Jurkat, Clone E6-1 (cell line): ENCODE results near the gene OPN1MW2. TPM values are rescaled to one million over a fixed set of nuclear protein-coding genes. Genes with fewer than 3 reads are reported as not detected.
"Not testable (repeated sequence)": the region's sequence is repeated elsewhere in the genome, so short reads cannot be mapped to it uniquely, and the experiment has no call there.

Source experiments
- DNase-seq: peaks from one replicate; pipeline ENCODE4 v3.0.0-alpha.2; 2011; ENCODE audit warnings: low read depth, low spot score
- H3K4me3 ChIP-seq: 2 replicates; pipeline ENCODE4 v1.5.1; 2011; ENCODE audit warnings: mild to moderate bottlenecking, low read length, control low read depth, moderate library complexity
- polyA plus RNA-seq: library from polyadenylated mRNA; unstranded; fragments of >200 nt; gene quantifications from one replicate; pipeline ENCODE4 v1.2.1, GENCODE V29; 2012; ENCODE audit warnings: missing spikeins; ENCODE audit not compliant: insufficient read length, insufficient read depth

The OPN1MW2 gene
- not detected for polyA plus RNA-seq

DNA sequence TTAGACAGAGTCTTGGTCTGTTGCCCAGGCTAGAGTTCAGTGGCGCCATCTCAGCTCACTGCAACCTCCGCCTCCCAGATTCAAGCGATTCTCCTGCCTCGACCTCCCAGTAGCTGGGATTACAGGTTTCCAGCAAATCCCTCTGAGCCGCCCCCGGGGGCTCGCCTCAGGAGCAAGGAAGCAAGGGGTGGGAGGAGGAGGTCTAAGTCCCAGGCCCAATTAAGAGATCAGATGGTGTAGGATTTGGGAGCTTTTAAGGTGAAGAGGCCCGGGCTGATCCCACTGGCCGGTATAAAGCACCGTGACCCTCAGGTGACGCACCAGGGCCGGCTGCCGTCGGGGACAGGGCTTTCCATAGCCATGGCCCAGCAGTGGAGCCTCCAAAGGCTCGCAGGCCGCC lies at the start of gene OPN1MW2:
TSS of gene OPN1MW2 (plus strand) at position 301 of the 400 bp plus-strand sequence. CDS start at position 361, 60 bp downstream.
- DNase-seq, H3K4me3 ChIP-seq: not testable (repeated sequence)

DNA sequence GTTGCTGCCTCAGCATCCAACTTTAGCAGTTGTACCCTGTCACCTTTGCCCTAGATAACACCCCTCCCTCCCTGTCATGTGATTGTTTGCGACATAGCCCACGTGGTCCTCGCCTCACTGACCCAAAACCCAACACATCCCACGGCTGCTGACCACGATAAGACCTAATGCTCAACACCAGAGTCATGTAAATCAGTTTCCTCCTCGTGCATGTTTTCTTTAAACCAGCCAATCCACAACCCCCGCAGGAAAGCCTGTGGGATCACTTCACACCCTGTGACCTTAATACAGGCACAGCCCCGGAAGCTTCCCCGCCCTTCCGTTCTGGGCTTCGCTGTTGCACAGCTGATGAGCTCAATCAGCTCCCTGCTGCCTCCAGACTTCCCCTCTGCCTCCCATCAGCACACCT lies 47.0 kb upstream of the OPN1MW2 start:
- DNase-seq, H3K4me3 ChIP-seq: not testable (repeated sequence)

DNA sequence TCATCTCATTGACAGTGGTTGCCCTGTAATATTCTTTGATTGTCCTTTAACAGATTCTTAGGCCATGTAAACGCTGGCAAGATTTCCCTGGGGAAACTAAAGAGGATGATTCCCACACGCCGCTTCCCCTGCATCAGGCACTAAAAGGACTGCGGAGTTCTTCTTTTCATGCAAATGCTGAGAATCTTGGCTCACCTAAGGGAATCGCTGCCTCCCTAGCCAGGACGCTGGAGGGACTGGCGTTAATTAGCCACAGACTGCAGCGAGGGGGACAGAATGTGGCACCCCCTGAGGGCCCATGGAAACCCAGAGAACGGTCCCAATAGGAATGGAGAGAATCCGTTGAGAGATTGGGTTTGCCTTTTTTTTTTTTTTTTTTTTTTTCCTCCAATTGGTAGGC lies 45.2 kb upstream of the OPN1MW2 start:
- DNase-seq, H3K4me3 ChIP-seq: not testable (repeated sequence)

DNA sequence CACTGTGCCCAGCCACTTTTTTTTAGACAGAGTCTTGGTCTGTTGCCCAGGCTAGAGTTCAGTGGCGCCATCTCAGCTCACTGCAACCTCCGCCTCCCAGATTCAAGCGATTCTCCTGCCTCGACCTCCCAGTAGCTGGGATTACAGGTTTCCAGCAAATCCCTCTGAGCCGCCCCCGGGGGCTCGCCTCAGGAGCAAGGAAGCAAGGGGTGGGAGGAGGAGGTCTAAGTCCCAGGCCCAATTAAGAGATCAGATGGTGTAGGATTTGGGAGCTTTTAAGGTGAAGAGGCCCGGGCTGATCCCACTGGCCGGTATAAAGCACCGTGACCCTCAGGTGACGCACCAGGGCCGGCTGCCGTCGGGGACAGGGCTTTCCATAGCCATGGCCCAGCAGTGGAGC lies 37.3 kb upstream of the OPN1MW2 start, which contains the start of gene OPN1MW:
TSS of gene OPN1MW (plus strand) at position 301 of the 400 bp plus-strand sequence. CDS start at position 383, 82 bp downstream.
- DNase-seq, H3K4me3 ChIP-seq: not testable (repeated sequence)

DNA sequence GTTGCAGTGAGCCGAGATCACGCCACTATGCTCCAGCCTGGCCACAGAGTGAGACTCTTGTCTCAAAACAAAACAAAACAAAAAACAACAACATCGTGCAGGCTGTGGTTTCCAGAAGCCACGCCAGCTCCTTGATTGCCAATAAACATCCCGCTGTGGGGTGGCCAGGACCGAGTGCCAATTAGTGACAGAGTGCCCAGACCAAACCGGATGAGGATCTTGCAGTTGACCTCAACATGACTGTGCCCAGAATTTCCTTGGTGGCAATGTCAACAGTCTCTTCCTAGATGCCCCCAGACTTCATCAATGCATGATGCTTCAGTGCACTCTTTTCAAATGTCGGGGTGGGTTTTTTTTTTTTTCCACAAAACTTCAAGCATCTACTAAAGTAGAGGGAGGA lies 35.8 kb upstream of the OPN1MW2 start:
- H3K4me3 ChIP-seq, DNase-seq: not testable (repeated sequence)

DNA sequence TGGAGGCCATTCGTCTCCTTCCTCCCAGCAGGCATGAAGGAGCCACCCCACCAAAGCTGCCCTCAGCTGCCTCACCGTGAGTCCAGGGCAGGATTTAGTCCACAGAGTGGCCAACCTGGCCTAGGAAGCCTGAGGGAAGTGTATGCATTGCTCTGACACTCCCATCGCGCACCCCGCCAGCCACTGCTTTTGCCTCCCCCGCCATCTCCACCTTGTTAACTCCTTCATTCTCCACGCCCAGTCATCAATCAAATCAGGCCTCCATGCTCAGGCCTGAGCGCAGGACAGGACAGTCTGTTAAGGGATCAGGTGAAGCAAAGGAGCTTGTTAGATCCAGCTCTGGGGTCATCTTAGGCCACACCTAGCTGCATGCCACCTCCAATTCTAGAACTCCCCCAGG lies 26.7 kb upstream of the OPN1MW2 start:
- H3K4me3 ChIP-seq, DNase-seq: not testable (repeated sequence)

DNA sequence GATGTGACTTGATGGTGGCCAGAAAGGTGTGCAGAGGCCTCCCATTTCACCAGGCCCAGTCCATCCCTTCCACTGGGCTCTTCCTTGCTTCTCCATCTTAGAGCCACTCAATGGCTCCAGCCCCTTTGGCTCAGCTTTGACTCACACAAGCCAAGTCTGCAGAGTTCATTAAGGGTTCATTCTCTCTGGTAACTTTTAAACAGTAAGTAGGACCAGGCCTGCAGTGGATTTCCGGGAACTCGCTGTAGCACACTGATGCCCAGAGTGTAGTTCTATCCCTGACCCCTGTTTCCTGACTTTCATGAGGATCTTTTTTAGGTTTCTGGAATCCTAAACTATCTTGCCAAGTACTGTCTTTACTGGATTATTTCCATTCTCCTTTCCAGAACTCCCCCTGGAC lies 25.2 kb upstream of the OPN1MW2 start:
- DNase-seq, H3K4me3 ChIP-seq: not testable (repeated sequence)

DNA sequence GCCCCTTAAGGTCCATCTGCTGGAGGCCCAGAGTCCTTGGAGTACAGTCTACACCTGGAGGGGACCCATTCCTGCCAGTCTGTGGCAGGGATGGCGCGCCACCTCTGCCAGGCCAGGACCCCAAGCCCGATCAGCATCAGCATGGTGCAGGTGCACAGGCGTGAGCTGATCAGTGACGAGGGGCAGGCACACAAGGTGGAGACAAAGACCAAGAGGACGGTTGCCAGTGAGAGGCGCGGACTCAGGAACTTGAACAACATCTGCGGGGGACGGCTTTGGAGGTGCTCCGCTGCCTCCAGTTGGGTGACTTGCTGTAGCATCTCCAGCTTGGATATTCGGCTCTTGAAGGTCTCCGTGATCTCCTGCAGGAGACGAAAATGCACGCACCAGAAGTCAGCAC lies 23.1 kb upstream of the OPN1MW2 start:
- DNase-seq: not testable (repeated sequence)

DNA sequence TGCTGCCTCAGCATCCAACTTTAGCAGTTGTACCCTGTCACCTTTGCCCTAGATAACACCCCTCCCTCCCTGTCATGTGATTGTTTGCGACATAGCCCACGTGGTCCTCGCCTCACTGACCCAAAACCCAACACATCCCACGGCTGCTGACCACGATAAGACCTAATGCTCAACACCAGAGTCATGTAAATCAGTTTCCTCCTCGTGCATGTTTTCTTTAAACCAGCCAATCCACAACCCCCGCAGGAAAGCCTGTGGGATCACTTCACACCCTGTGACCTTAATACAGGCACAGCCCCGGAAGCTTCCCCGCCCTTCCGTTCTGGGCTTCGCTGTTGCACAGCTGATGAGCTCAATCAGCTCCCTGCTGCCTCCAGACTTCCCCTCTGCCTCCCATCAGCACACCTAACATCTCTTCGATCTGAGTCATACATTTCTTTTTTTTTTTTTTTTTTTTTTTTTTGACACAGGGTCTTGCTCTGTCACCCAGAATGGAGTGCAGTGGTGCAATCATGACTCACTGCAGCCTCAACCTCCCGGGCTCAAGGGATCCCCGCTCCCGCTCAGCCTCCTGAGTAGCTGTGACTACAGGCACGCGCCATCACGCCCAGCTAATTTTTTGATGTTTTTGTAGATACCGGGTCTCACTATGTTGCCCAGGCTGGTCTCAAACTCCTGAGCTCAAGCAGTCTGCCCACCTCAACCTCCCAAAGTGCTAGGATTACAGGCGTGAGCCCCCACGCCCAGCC lies 9.7 kb upstream of the OPN1MW2 start:
- not testable (repeated sequence) for H3K4me3 ChIP-seq, DNase-seq

More for the DNA sequence above, 23.1 kb upstream of the OPN1MW2 start:
- not testable (repeated sequence) for H3K4me3 ChIP-seq

DNA sequence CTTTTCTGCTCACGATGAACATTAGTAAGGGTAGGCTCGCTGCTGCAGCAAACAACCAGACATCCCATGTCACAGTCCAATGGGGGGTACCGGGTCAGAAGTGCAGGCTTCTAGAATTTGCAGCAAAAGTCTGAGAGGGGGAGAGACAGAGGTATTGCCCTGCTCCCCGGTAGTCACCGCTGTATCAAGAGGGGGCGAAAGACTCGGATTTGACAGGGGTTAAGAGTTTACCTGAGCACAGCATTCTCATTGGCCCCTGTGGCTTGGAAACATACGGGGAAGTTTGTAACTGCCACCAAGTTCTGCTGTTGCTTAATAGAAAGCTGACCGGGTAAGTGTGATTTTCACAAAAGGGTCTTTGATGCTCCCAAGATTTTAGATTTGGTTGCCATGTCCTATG lies 8.5 kb upstream of the OPN1MW2 start:
- DNase-seq, H3K4me3 ChIP-seq: not testable (repeated sequence)

DNA sequence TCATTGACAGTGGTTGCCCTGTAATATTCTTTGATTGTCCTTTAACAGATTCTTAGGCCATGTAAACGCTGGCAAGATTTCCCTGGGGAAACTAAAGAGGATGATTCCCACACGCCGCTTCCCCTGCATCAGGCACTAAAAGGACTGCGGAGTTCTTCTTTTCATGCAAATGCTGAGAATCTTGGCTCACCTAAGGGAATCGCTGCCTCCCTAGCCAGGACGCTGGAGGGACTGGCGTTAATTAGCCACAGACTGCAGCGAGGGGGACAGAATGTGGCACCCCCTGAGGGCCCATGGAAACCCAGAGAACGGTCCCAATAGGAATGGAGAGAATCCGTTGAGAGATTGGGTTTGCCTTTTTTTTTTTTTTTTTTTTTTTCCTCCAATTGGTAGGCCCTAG lies 8.1 kb upstream of the OPN1MW2 start:
- H3K4me3 ChIP-seq, DNase-seq: not testable (repeated sequence)

DNA sequence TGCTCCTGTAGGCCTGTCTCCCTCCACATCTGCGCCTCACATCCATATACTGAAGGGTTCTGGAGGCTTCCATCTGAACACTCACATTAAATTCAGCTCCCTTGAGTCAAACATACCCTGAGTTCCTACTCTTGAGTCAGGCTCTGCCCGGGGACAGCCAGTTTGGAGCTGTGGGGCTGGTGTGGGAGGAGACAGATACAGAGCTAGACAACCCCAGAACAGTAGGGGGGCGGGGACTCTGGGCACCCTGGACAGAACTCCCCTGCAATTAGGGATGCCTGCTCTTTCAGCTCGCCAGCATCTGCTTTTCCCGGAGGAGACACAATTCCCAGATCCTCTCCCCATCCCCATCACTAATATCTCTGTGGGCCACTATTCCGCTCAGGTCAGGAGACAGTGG lies 5.7 kb downstream of the OPN1MW2 start:
- not testable (repeated sequence) for DNase-seq, H3K4me3 ChIP-seq

DNA sequence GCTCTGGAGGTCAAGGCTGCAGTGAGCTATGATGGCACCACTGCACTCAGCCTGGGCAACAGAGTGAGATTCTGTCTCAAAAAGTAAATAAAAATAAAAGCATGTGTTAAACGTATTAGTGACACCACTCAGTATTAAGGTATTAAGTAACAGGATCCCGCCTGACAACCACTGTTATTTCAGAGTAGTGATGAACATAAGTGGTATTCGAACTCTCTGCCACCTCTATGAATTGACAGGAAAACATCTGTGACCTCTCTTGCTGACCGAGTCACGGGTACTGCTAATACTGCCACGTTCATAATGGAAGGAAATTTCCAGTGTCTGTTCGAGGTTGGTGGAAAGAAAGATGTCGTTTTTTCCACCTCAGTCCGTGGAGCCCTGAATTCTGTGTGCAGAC lies 7.2 kb downstream of the OPN1MW2 start:
- H3K4me3 ChIP-seq, DNase-seq: not testable (repeated sequence)

DNA sequence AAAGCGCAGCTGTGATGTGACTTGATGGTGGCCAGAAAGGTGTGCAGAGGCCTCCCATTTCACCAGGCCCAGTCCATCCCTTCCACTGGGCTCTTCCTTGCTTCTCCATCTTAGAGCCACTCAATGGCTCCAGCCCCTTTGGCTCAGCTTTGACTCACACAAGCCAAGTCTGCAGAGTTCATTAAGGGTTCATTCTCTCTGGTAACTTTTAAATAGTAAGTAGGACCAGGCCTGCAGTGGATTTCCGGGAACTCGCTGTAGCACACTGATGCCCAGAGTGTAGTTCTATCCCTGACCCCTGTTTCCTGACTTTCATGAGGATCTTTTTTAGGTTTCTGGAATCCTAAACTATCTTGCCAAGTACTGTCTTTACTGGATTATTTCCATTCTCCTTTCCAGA lies 11.9 kb downstream of the OPN1MW2 start:
- DNase-seq, H3K4me3 ChIP-seq: not testable (repeated sequence)

DNA sequence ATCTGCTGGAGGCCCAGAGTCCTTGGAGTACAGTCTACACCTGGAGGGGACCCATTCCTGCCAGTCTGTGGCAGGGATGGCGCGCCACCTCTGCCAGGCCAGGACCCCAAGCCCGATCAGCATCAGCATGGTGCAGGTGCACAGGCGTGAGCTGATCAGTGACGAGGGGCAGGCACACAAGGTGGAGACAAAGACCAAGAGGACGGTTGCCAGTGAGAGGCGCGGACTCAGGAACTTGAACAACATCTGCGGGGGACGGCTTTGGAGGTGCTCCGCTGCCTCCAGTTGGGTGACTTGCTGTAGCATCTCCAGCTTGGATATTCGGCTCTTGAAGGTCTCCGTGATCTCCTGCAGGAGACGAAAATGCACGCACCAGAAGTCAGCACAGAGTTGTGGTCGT lies 14.1 kb downstream of the OPN1MW2 start:
- not testable (repeated sequence) for H3K4me3 ChIP-seq, DNase-seq

DNA sequence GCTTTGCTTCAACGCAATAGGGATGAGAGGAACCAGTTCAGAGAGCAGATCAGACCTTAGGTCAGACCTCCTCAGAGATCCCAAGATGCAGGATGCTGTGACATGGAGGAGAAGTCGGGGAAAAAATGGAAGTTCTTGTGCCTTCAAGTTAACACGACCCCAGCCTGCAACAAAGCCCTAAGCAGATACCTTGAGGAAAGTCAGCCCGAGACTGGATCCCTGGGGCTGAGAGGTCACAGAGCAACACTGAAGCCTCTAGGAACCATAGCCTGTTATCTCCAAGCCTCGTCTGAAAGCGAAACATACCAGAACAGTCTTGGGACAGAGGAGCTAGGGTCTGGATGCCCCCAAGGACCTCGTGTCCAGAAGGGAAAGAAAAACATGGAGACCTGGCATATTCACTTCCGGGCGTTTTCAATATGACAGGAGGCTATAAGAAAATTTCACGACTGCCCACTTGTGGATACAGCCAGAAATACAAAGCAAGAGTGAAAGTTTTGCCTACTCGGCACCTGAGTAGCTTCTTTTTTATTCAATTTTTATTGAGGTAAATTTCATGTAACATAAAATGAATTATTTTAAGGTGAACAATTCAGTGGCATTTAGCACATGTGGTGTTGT lies 19.5 kb downstream of the OPN1MW2 start:
- not testable (repeated sequence) for H3K4me3 ChIP-seq, DNase-seq

DNA sequence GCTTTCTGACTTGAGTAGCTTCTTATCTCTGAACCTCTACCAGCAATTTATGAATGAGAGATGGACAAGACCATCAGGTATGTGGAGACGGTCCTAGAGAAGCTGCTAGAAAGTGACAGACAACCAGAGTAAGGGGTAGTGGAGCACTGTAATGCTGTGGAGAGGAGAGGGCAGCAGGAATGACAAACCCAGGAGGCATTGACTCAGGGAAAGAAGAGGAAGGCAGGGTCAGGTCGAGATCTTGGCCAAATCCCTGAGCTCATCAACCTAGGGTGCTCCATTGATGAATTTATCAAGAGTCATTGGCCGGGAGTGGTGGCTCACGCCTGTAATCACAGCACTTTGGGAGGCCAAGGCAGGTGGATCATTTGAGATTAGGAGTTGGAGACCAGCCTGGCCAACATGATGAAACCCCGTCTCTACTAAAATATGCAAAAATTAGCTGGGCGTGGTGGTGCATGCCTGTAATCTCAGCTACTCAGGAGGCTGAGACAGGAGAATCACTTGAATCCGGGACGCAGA lies 20.5 kb downstream of the OPN1MW2 start:
- DNase-seq: not testable (repeated sequence)

DNA sequence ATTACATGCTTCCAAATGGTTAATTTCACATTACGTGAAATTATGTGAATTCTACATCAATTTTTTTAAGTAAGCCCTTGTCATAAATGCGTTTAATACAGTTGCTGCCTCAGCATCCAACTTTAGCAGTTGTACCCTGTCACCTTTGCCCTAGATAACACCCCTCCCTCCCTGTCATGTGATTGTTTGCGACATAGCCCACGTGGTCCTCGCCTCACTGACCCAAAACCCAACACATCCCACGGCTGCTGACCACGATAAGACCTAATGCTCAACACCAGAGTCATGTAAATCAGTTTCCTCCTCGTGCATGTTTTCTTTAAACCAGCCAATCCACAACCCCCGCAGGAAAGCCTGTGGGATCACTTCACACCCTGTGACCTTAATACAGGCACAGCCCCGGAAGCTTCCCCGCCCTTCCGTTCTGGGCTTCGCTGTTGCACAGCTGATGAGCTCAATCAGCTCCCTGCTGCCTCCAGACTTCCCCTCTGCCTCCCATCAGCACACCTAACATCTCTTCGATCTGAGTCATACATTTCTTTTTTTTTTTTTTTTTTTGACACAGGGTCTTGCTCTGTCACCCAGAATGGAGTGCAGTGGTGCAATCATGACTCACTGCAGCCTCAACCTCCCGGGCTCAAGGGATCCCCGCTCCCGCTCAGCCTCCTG lies 28.0 kb downstream of the OPN1MW2 start:
- not testable (repeated sequence) for DNase-seq, H3K4me3 ChIP-seq

More for the DNA sequence above, 20.5 kb downstream of the OPN1MW2 start:
- not testable (repeated sequence) for H3K4me3 ChIP-seq

DNA sequence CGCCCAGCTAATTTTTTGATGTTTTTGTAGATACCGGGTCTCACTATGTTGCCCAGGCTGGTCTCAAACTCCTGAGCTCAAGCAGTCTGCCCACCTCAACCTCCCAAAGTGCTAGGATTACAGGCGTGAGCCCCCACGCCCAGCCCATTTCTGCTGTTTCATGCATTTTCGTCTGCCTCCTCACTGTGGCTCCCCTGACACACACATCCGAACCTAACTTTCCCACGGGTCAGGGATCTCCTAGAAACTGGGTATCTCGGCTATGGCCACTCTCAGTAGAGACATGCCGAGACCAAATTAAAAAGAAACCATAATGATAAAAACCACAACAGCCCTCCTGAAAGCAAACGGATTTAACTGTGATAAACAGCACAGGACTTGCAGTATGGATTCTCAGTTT lies 28.5 kb downstream of the OPN1MW2 start:
- not testable (repeated sequence) for H3K4me3 ChIP-seq, DNase-seq
